Ovary (tissue), 3 donors: ENCODE results near the gene MPP7.

Experiments used
- CTCF ChIP-seq, 3 donors: fragments of 450-650 bp in 2 of 3; fragments of 200-600 bp in 1 of 3; IDR thresholded peaks; one replicate each; pipeline versions ENCODE4 v1.5.1 to v1.8.0; 2016 to 2022; ENCODE audit warnings: antibody characterized with exemption in 3 of 3, mild to moderate bottlenecking in 1 of 3
- EP300 ChIP-seq: sonication (generic); formaldehyde crosslinking; IDR thresholded peaks from one replicate; pipeline ENCODE4 v1.6.1; 2017; ENCODE audit warnings: antibody characterized with exemption
- POLR2A ChIP-seq: fragments of 450-650 bp; IDR thresholded peaks from one replicate; pipeline ENCODE4 v1.6.1; 2017; ENCODE audit warnings: antibody characterized with exemption, mild to moderate bottlenecking, moderate library complexity
- donor health status: DM: no; HTN: no; CAD: no.

- TF ChIP-seq POLR2A = no peak
- no peak for TF ChIP-seq CTCF (IDR thresholded peaks at IDR 0.05)
- no peak for TF ChIP-seq EP300
These were observed 17.9 kb upstream of the MPP7 start for GRCh38 chr10:28320799-28321198.
